ENCODE data around the gene SYNPR. TPM values are rescaled to one million over a fixed set of nuclear protein-coding genes. Genes with fewer than 3 reads are reported as not detected.

The SYNPR gene
- total RNA-seq, 3 donors from 2014 or later = not detected

DNA sequence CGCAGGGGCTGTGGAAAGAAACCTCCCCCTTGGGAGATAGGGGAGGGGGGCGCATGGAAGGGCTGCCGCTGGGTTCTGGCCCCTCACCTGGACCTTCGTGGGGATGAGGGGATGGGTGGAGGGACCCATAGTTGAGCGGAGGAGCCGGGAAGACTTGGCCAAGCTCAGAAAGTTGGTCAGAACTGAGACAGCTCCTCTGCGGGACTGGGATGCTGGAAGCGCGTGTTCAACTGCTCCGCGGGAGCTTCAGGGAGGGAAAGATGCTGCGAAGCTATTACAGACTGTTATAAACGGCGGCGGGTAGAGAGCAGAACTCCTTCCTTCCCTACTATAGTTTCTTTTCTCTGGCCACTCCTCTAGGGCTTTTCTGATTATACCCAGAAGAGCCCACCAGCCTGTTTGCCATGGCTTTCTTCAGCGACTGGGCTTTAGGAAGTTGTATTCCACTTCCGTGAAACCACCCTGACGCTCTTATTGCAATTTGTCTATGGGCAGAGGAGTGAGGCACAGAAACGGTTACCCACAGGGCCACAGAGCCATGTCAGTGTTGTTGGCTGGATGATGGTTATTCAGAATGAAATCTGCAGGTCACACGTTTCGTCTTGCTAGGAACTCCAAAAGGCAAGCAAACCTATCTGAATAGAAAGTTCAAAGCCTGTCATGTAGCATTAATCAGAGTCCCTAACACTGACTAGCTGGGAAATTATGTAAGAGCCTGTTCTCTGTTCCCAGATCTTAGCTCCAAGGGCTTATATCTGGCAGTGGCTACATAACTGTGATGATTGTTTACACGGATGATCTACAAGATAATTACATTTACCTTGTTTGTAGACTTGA lies 1.1 kb downstream of the SYNPR start:
- Mint-ChIP-seq H3K9me3 (no peaks in the 10 kb centered on the region), H3K27me3 (ENCODE audit: low read depth) (peaks cover 28% of the 10 kb centered on the region), H3K4me3 (no peak overlapping the region), H3K36me3 (ENCODE audit: insufficient read depth) (no peaks in the 10 kb centered on the region), H3K4me1 (ENCODE audit: low read depth) (no peaks in the 10 kb centered on the region)
- DNase-seq (no peak), ATAC-seq (no peak)

DNA sequence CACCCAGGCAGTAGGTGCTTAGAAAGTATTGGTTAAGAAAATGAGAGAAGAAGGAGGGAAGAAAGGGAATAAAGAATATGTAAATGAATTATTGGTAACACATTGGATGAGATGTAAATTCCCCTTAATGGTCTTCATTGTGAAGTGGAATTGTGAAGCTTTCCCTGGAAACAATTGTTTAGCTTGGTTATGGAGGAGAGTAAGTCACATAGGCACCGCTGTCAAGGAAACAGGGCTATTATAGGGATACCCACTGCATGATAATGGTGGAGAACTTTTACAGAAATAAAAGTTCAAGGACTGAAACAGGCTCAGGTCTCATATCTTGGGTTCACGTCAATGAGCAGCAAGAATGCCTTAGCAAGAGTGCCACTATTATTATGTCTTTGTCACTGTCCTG lies 9.5 kb downstream of the SYNPR start:
- ATAC-seq (no peak), DNase-seq (no peak)
- Mint-ChIP-seq H3K4me1 (ENCODE audit: low read depth) (no peaks in the 10 kb centered on the region), H3K4me3 (no peak overlapping the region), H3K36me3 (ENCODE audit: insufficient read depth) (no peaks in the 10 kb centered on the region), H3K27me3 (ENCODE audit: low read depth) (no peaks in the 10 kb centered on the region), H3K9me3 (no peaks in the 10 kb centered on the region)

DNA sequence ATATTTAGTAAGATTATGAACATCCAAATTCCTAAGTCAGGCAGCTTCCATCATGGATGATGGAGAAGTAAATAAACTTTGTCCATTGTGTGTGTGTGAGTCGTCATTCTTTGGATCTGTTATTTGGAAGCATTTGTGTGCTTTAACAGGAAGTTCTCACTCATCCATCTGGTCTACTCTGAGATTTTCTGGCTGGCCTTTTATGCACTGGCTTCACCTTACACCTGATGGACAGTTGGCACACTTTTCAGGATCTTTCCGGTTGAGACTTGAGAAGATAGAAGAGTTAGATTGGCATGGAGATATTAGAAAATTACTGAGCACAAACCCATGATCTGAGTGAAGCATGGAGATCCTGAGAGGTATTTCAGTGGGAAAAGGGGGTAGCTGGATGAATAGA lies 12.6 kb downstream of the SYNPR start:
- H3K4me1 Mint-ChIP-seq (ENCODE audit: low read depth) = no peaks in the 10 kb centered on the region
- H3K4me3 Mint-ChIP-seq = no peak overlapping the region
- no peaks in the 10 kb centered on the region for H3K27me3 Mint-ChIP-seq (ENCODE audit: low read depth)
- H3K36me3 Mint-ChIP-seq (ENCODE audit: insufficient read depth) = no peaks in the 10 kb centered on the region
- DNase-seq = no peak
- H3K9me3 Mint-ChIP-seq = no peaks in the 10 kb centered on the region
- no peak for ATAC-seq

DNA sequence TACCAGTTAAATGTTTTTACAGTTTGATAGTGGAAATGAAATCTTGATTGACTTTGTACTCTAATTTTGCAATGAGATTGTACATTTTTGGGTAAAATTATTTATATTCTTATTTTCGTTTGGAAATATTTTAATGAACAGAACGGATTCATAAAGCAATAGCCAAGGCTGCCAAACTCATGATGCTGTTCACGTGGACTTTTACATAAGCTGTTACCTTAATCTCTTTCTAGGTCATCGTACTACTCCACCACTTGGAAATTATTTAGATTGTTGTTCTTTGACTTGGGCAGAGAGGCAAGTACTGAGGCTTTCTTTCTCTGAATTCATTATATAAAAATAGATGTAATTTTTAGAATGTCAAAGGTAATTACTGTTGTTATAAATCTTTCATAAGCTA lies 16.2 kb downstream of the SYNPR start:
- H3K27me3 Mint-ChIP-seq (ENCODE audit: low read depth) = no peaks in the 10 kb centered on the region
- H3K4me3 Mint-ChIP-seq = no peak overlapping the region
- H3K36me3 Mint-ChIP-seq (ENCODE audit: insufficient read depth) = no peaks in the 10 kb centered on the region
- H3K4me1 Mint-ChIP-seq (ENCODE audit: low read depth) = no peaks in the 10 kb centered on the region
- ATAC-seq = no peak
- no peak for DNase-seq
- no peaks in the 10 kb centered on the region for H3K9me3 Mint-ChIP-seq

GRCh38 chr3:63295356-63295755 lies 17.2 kb downstream of the SYNPR start:
- Mint-ChIP-seq H3K36me3 (ENCODE audit: insufficient read depth) (no peaks in the 10 kb centered on the region), H3K9me3 (no peaks in the 10 kb centered on the region), H3K27me3 (ENCODE audit: low read depth) (no peaks in the 10 kb centered on the region), H3K4me1 (ENCODE audit: low read depth) (no peaks in the 10 kb centered on the region), H3K4me3 (no peak overlapping the region)
- DNase-seq (no peak), ATAC-seq (no peak)

- Mint-ChIP-seq H3K9me3 (peaks cover 4% of the 10 kb centered on the region), H3K4me3 (no peak overlapping the region), H3K4me1 (ENCODE audit: low read depth) (no peaks in the 10 kb centered on the region), H3K27me3 (ENCODE audit: low read depth) (no peaks in the 10 kb centered on the region), H3K36me3 (ENCODE audit: insufficient read depth) (no peaks in the 10 kb centered on the region)
- ATAC-seq (no peak), DNase-seq (no peak)
Measured at GRCh38 chr3:63295806-63296205, 17.7 kb downstream of the SYNPR start.

GRCh38 chr3:63296249-63296648 lies 18.1 kb downstream of the SYNPR start:
- H3K36me3 Mint-ChIP-seq (ENCODE audit: insufficient read depth) = no peaks in the 10 kb centered on the region
- no peak for ATAC-seq

DNA sequence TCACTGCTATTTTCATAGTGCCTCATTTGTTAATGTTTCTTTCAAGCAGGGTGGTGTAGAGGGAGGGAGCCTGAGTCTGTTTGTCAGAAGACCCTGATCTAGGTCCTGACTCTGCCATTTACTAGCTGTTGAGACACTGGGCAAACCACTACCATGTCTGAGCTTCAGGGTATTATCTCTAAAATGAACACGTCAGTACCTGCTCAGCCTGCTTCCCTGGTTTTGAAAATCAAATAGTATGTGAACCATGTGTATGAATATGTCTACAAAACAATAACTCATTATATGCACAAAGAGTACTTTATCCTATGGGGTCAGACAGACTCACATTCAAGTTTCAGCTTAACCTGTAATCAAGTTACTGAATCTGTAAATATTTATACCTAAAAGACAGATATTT lies 25.1 kb downstream of the SYNPR start:
- Mint-ChIP-seq H3K9me3 (peaks cover 9% of the 10 kb centered on the region), H3K4me1 (ENCODE audit: low read depth) (no peaks in the 10 kb centered on the region), H3K4me3 (no peak overlapping the region), H3K36me3 (ENCODE audit: insufficient read depth) (no peaks in the 10 kb centered on the region), H3K27me3 (ENCODE audit: low read depth) (no peaks in the 10 kb centered on the region)
- ATAC-seq (no peak), DNase-seq (no peak)

More at GRCh38 chr3:63296249-63296648, 18.1 kb downstream of the SYNPR start:
- Mint-ChIP-seq H3K4me1 (ENCODE audit: low read depth) (no peaks in the 10 kb centered on the region), H3K4me3 (no peak overlapping the region), H3K9me3 (peaks cover 5% of the 10 kb centered on the region), H3K27me3 (ENCODE audit: low read depth) (no peaks in the 10 kb centered on the region)
- no peak for DNase-seq

DNA sequence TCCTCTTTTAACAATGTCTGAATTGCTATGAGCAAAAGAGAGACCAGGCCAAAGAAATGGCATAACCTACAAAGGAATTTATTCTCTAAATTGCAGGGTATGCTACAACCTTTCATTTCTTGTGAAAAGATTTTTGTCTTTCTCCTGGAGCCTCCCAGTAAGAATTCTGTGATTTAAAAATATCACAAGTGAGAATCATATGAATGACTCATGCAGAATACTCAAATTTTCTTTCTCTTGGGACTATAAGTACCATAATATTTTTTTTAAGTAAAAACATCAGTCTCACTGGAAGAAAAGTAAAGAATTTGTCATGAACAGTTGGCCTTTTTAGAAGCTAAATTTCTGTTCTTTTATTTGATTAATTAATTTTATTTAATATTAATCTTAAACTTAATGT lies 26.3 kb downstream of the SYNPR start:
- peaks cover 17% of the 10 kb centered on the region for H3K9me3 Mint-ChIP-seq
- H3K4me1 Mint-ChIP-seq (ENCODE audit: low read depth) = no peaks in the 10 kb centered on the region
- H3K27me3 Mint-ChIP-seq (ENCODE audit: low read depth) = no peaks in the 10 kb centered on the region
- no peak overlapping the region for H3K4me3 Mint-ChIP-seq
- no peaks in the 10 kb centered on the region for H3K36me3 Mint-ChIP-seq (ENCODE audit: insufficient read depth)
- no peak for DNase-seq
- no peak for ATAC-seq

DNA sequence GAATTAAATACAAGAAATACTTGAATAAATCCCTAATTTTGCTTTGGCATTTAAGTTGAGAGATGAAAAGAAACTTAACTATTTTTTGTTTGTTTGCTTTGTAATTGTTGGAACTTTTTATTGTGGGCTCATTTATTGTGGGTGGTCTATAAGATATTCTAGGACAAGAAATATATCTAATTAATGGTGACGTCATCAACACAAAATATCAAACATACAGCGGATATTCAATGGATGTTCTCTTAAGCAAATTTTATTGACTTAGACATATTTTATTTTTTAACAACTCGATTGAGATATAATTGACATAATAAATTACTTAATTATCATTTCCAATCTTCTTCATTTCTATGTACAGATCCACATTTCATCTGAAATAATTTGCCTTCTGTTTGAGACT lies 30.0 kb downstream of the SYNPR start:
- no peak for ATAC-seq
- no peaks in the 10 kb centered on the region for H3K4me1 Mint-ChIP-seq (ENCODE audit: low read depth)

DNA sequence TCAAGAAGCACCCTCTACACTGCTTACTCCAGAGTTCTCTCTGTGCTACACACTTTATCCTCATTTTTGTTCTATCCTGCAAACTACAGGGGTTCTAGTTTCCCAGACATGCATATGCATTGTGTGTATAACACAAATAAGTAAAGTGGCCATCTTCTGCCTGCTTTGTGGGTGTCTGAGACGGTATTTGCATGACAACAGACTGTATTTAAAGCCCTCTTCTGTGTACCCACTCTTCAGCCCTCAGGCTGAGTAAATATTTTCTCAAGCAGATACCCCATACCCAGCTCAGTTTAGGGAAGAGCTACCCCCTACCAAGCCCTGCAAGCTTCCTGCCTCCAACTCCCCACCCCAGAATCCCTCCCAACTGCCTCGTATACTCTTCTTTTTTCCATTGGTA lies 31.7 kb downstream of the SYNPR start:
- Mint-ChIP-seq H3K36me3 (ENCODE audit: insufficient read depth) (no peaks in the 10 kb centered on the region), H3K4me1 (ENCODE audit: low read depth) (no peaks in the 10 kb centered on the region), H3K27me3 (ENCODE audit: low read depth) (no peaks in the 10 kb centered on the region), H3K9me3 (peaks cover 18% of the 10 kb centered on the region), H3K4me3 (no peak overlapping the region)
- DNase-seq (no peak), ATAC-seq (no peak)

More for the DNA sequence above, 30.0 kb downstream of the SYNPR start:
- no peak for DNase-seq
- peaks cover 14% of the 10 kb centered on the region for H3K9me3 Mint-ChIP-seq
- no peak overlapping the region for H3K4me3 Mint-ChIP-seq
- H3K36me3 Mint-ChIP-seq (ENCODE audit: insufficient read depth) = no peaks in the 10 kb centered on the region
- H3K27me3 Mint-ChIP-seq (ENCODE audit: low read depth) = no peaks in the 10 kb centered on the region

GRCh38 chr3:63323766-63324165 lies 45.7 kb downstream of the SYNPR start:
- H3K4me3 Mint-ChIP-seq = no peak overlapping the region
- ATAC-seq (no peak), DNase-seq (no peak)
- no peaks in the 10 kb centered on the region for H3K4me1 Mint-ChIP-seq (ENCODE audit: low read depth)
- no peaks in the 10 kb centered on the region for H3K36me3 Mint-ChIP-seq (ENCODE audit: insufficient read depth)
- no peaks in the 10 kb centered on the region for H3K9me3 Mint-ChIP-seq
- no peaks in the 10 kb centered on the region for H3K27me3 Mint-ChIP-seq (ENCODE audit: low read depth)

DNA sequence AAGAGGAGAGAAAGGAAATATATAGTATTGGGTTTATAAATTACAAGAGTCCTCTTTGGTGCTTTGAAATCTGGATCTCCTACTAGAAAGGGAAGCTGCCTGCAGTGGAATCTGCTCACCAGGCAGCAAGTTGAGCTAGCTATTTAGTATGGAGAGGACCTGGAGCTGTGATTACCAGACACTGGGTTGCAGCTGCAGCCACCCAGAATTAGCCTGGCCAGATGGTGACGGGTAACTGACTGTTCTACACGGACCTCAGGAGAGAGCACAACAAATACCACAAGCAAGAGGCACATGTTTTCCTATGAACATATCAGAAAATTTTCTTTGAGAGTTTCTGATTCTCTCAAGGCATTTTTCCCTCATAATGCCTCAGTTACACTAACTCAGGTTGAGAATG lies 46.5 kb downstream of the SYNPR start:
- no peaks in the 10 kb centered on the region for H3K4me1 Mint-ChIP-seq (ENCODE audit: low read depth)
- no peaks in the 10 kb centered on the region for H3K27me3 Mint-ChIP-seq (ENCODE audit: low read depth)
- DNase-seq = no peak
- H3K9me3 Mint-ChIP-seq = no peaks in the 10 kb centered on the region
- ATAC-seq = no peak
- H3K4me3 Mint-ChIP-seq = no peak overlapping the region
- H3K36me3 Mint-ChIP-seq (ENCODE audit: insufficient read depth) = no peaks in the 10 kb centered on the region

GRCh38 chr3:63325386-63325785 lies 47.3 kb downstream of the SYNPR start:
- Mint-ChIP-seq H3K4me3 (no peak overlapping the region), H3K4me1 (ENCODE audit: low read depth) (no peaks in the 10 kb centered on the region), H3K36me3 (ENCODE audit: insufficient read depth) (no peaks in the 10 kb centered on the region), H3K9me3 (no peaks in the 10 kb centered on the region), H3K27me3 (ENCODE audit: low read depth) (no peaks in the 10 kb centered on the region)
- DNase-seq = no peak
- ATAC-seq = no peak

DNA sequence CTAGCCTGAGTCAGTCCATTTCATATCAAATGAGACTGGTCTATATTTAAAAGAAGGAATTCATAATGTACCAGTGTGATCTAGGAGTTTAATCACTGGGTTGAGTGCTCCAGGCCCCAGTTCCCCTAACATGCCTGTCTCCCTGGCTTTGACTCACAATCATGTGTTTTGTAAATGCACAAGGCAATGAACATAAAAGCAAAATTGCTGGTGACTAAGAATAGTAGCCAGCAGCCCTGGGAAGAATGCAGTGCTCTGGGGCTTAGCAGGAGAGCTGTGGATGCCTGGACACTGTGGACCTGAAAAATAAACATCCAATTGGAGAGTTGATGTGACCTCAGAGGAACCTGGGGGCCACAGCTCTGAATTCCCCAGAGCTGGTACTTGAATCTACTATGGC lies 50.3 kb downstream of the SYNPR start:
- Mint-ChIP-seq H3K27me3 (ENCODE audit: low read depth) (no peaks in the 10 kb centered on the region), H3K36me3 (ENCODE audit: insufficient read depth) (no peaks in the 10 kb centered on the region), H3K4me3 (no peak overlapping the region), H3K9me3 (no peaks in the 10 kb centered on the region), H3K4me1 (ENCODE audit: low read depth) (no peaks in the 10 kb centered on the region)
- no peak for ATAC-seq
- DNase-seq = no peak

Measured in activated T-cell treated with anti-CD3 and anti-CD28 coated beads, Interleukin-2, amount 50 U/mL, for 4 hours (primary cell).